UCSD-AML1 (cell line): ENCODE measurements around the gene HS3ST6.
"Not testable (repeated sequence)": the region's sequence is repeated elsewhere in the genome, so short reads cannot be mapped to it uniquely, and the experiment has no call there.

Experiments
- DNase-seq: peaks from one replicate; lab custom pipeline; 2025; ENCODE audit not compliant: unreplicated experiment; lab: John Stamatoyannopoulos, UW

The HS3ST6 gene

GRCh38 chr16:1884155-1884760 lies 34.0 kb downstream of the HS3ST6 start:
- DNase-seq, result no peak

- not testable (repeated sequence) for DNase-seq
Measured at GRCh38 chr16:1881172-1881571, 37.0 kb downstream of the HS3ST6 start.

- DNase-seq, result no peak
Measured at GRCh38 chr16:1879477-1879876, 38.7 kb downstream of the HS3ST6 start.

DNA sequence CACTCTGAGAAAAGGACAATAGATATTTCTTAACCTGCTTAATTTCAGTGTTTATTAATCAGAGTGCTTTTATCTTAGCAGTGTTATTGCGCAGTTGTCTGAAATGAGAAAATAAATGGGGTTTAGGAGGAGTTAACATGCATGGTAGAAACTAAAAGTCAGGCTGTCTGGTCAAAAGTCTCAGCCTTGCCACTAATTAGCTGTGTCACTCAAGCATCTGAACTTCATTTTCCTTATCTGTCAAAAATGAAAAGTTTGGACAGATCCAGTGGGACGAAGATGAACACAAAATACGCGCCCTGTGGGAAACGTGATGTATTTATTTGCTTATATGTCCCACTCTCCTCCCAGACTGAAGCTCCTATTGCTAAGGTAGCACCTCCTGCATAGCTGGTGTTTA lies 40.0 kb downstream of the HS3ST6 start:
- DNase-seq, result no peak

DNA sequence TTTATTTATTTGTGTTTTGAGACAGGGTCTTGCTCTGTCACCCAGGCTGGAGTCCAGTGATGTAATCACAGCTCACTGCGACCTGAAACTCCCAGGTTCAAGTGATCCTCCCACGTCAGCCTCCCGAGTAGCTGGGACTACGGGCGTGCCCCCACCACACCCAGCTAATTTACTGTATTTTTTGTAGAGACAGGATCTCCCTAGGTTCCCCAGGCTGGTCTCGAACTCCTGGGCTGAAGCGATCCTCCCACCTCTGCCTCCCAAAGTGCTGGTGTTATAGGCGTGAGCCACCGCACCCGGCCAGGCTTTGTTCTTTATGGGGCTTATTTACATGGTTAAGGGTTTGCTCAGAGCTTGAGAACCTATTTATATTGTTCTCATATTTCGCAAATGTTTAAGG lies 40.4 kb downstream of the HS3ST6 start:
- DNase-seq, result no peak

GRCh38 chr16:1877089-1877488 lies 41.1 kb downstream of the HS3ST6 start:
- DNase-seq, result no peak

DNA sequence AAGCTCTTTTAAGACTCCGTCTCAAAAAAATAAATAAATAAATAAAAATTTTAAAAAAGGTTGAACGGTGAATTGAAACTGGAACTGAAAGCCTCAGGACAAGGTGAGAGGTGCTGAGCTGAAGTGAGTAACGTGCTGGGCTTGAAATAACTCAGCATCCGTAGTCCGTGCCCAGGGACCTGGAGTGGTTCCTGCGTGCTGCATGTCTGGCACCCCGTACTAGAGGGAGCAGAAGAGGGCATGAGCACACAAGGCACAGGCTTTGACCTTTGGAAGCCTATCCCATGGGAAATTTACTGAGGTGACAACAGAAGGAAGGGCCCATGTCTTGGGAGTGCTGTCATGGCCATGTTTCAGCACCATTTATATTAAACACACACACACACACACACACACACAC lies 41.7 kb downstream of the HS3ST6 start:
- DNase-seq, result no peak

DNA sequence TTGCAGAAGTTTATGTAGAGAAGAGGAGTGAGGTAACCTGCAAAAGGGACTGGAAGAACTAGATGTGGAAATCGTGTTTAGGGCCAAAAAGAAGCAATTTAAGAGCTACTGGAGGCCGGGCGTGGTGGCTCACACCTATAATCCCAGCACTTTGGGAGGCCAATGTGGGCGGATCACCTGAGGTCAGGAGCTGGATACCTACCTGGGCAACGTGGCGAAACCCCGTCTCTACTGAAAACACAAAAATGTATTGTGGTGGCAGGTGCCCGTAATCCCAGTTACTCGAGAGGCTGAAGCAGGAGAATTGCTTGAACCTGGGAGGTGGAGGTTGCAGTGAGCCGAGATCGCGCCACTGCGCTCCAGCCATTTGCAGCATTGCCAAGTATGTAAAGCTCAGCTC lies 42.1 kb downstream of the HS3ST6 start:
- DNase-seq, result not testable (repeated sequence)

GRCh38 chr16:1874854-1875253 lies 43.4 kb downstream of the HS3ST6 start:
- no peak for DNase-seq

DNA sequence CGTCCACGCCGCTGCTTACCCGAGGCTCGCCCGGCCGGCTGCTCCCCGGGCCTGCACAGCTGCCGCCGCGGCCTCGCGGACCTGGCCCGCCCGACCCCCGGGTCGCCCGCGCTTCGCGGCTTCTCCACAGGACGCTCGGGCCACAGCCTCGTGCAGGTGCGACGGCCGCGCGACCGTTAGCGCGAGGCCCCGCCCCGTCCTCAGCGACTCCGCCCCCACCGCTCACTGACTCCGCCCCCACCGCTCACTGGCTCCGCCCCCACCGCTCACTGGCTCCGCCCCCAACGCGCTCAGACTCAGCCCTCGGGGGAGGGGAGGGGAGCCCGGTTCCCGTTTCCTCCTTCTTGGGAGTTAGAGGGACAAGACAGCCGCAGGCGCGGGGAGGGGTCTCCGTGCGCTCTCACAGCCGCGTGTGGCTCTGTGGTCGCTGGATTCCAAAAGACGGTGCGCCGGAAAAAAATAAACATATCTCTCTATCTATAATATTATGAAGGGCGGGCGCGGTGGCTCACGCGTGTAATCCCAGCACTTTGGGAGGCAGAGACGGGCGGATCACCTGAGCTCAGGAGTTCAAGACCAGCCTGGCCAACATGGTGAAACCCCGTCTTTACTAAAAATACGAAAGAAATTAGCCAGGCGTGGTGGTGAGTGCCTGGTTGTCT lies 46.1 kb downstream of the HS3ST6 start, which contains the start of gene MEIOB:
TSS of gene MEIOB (minus strand) at position 191 of the 662 bp plus-strand sequence. CDS start 3,989 bp downstream, outside the sequence.
- DNase-seq, result no peak

DNA sequence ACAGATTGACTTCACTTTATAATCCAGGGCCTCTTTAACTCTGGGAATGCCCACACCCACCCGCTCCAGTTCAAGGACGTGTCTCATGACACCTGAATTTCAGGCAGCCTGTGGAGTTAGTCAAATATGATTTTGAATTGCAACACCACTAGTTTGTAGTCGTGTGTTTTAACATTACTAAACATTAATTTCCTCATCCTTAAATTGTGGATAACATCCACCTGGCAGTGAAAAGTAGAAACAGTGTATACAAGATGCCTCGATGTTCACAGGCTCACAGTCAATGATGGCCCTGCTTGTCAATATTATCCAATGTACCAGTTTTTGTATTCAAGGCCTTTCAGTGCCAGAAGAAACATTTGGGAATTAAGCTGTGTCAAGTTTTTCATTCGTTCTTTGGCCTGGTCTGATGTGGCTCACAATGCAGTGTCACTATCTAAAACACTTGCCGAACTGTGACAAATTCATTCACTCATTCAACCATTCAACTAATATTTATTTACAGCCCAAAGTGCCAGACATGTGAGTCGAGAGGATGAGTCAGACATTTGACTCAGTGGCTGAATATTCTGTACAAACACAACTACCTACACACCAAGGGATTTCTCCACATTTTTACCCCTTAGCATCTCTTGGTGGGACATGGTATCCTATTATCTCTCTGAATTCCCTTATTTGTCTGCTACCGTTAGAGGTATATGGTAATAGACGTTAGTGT lies 47.7 kb downstream of the HS3ST6 start:
- no peak for DNase-seq

GRCh38 chr16:1865902-1866690 lies 52.1 kb downstream of the HS3ST6 start:
- no peak for DNase-seq

- DNase-seq, result no peak
Measured at GRCh38 chr16:1863681-1864460, 54.3 kb downstream of the HS3ST6 start.

GRCh38 chr16:1862394-1862793 lies 55.8 kb downstream of the HS3ST6 start:
- no peak for DNase-seq

- no peak for DNase-seq
Measured at GRCh38 chr16:1861730-1862129, 56.5 kb downstream of the HS3ST6 start.
